Activated naive CD8-positive, alpha-beta T cell treated with anti-CD3 and anti-CD28 coated beads, Interleukin-2, amount 50 U/mL, for 24 hours (primary cell): ENCODE data around the gene PLEKHA6.

ENCODE experiments used
- ATAC-seq: fragments of 150-1000 bp; cut with Tn5 transposase; one replicate; pipeline ENCODE4 v1.10.0; 2021
- DNase-seq: peaks from one replicate; pipeline ENCODE4 v3.0.0; 2021
- H3K27ac Mint-ChIP-seq: one replicate; pipeline ENCODE4 v1.8.0; 2021; ENCODE audit warnings: mild to moderate bottlenecking, mixed read lengths
- H3K27me3 Mint-ChIP-seq: one replicate; pipeline ENCODE4 v1.8.0; 2021; ENCODE audit warnings: mixed read lengths
- H3K36me3 Mint-ChIP-seq: one replicate; pipeline ENCODE4 v1.8.0; 2021; ENCODE audit warnings: low read depth, mixed read lengths
- H3K4me1 Mint-ChIP-seq: one replicate; pipeline ENCODE4 v1.8.0; 2021; ENCODE audit warnings: mixed read lengths
- H3K4me3 Mint-ChIP-seq: one replicate; pipeline ENCODE4 v1.8.0; 2021; ENCODE audit warnings: mild to moderate bottlenecking, moderate library complexity, mixed read lengths
- H3K9me3 Mint-ChIP-seq: one replicate; pipeline ENCODE4 v1.8.0; 2021; ENCODE audit warnings: mixed read lengths

PLEKHA6 gene

DNA sequence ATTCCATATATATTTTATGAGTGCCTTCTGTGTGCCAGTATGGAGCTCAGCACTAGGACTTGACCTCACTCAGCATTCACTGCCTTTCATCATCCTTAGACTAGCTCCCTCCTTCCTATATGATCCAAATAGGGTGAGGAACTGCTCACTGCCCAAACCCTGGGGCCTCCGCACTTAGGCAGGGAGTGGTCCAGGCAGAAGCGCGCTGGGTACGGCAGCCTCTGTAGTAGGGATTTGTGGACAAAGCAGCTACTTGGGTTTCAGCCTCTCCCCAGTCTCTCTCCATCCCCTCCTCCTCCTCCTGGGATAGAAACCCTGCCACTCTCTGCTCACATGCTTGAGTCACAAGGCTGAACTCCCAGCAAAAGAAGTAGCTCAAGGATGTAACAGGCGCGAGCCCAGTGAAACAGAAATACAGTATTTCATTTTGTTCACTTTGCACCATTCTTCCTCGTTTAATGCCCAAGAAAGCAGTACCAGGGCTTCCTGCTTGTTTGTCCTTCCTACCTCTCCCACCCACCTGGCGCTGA lies 32.9 kb downstream of the PLEKHA6 start:
- Mint-ChIP-seq H3K36me3 (no peaks in the 10 kb centered on the region), H3K4me3 (no peak overlapping the region), H3K4me1 (peaks cover 18% of the 10 kb centered on the region), H3K9me3 (no peaks in the 10 kb centered on the region), H3K27me3 (peaks cover 2% of the 10 kb centered on the region), H3K27ac (no peak overlapping the region)
- no peak for DNase-seq
- ATAC-seq, result no peak

GRCh38 chr1:204325944-204326343 lies 33.8 kb downstream of the PLEKHA6 start:
- H3K27ac Mint-ChIP-seq, result no peak overlapping the region
- DNase-seq, result no peak
- no peaks in the 10 kb centered on the region for H3K9me3 Mint-ChIP-seq
- H3K4me1 Mint-ChIP-seq, result peaks cover 21% of the 10 kb centered on the region
- peaks cover 5% of the 10 kb centered on the region for H3K27me3 Mint-ChIP-seq
- no peak for ATAC-seq
- H3K4me3 Mint-ChIP-seq, result no peak overlapping the region
- H3K36me3 Mint-ChIP-seq, result no peaks in the 10 kb centered on the region

GRCh38 chr1:204323887-204324286 lies 35.8 kb downstream of the PLEKHA6 start:
- no peaks in the 10 kb centered on the region for H3K36me3 Mint-ChIP-seq
- peaks cover 34% of the 10 kb centered on the region for H3K4me1 Mint-ChIP-seq
- ATAC-seq (peak; percentile 99), DNase-seq (peak; percentile 44)
- no peak overlapping the region for H3K4me3 Mint-ChIP-seq
- peak overlapping the region; percentile 59 for H3K27ac Mint-ChIP-seq
- H3K9me3 Mint-ChIP-seq, result no peaks in the 10 kb centered on the region
- H3K27me3 Mint-ChIP-seq, result peaks cover 5% of the 10 kb centered on the region

- H3K27me3 Mint-ChIP-seq, result peaks cover 5% of the 10 kb centered on the region
Observed at GRCh38 chr1:204322339-204322868, 37.3 kb downstream of the PLEKHA6 start.

GRCh38 chr1:204321665-204322064 lies 38.1 kb downstream of the PLEKHA6 start:
- peaks cover 34% of the 10 kb centered on the region for H3K4me1 Mint-ChIP-seq
- DNase-seq, result no peak
- no peak overlapping the region for H3K27ac Mint-ChIP-seq
- H3K4me3 Mint-ChIP-seq, result no peak overlapping the region
- no peaks in the 10 kb centered on the region for H3K36me3 Mint-ChIP-seq
- no peaks in the 10 kb centered on the region for H3K9me3 Mint-ChIP-seq
- ATAC-seq, result no peak
- H3K27me3 Mint-ChIP-seq, result peaks cover 5% of the 10 kb centered on the region

More at GRCh38 chr1:204322339-204322868, 37.3 kb downstream of the PLEKHA6 start:
- no peak for ATAC-seq
- no peaks in the 10 kb centered on the region for H3K9me3 Mint-ChIP-seq
- peaks cover 34% of the 10 kb centered on the region for H3K4me1 Mint-ChIP-seq
- H3K27ac Mint-ChIP-seq, result no peak overlapping the region
- H3K36me3 Mint-ChIP-seq, result no peaks in the 10 kb centered on the region
- H3K4me3 Mint-ChIP-seq, result no peak overlapping the region
- no peak for DNase-seq

- peak overlapping the region; percentile 35 for H3K27ac Mint-ChIP-seq
Observed at GRCh38 chr1:204321051-204321450, 38.7 kb downstream of the PLEKHA6 start.

GRCh38 chr1:204320382-204320804 lies 39.3 kb downstream of the PLEKHA6 start:
- ATAC-seq (peak; percentile 53), DNase-seq (peak; percentile 5)
- Mint-ChIP-seq H3K27me3 (peaks cover 5% of the 10 kb centered on the region), H3K4me3 (no peak overlapping the region), H3K9me3 (no peaks in the 10 kb centered on the region), H3K36me3 (no peaks in the 10 kb centered on the region), H3K4me1 (peaks cover 34% of the 10 kb centered on the region), H3K27ac (peak overlapping the region; percentile 35)

More at GRCh38 chr1:204321051-204321450, 38.7 kb downstream of the PLEKHA6 start:
- no peaks in the 10 kb centered on the region for H3K9me3 Mint-ChIP-seq
- H3K36me3 Mint-ChIP-seq, result no peaks in the 10 kb centered on the region
- H3K27me3 Mint-ChIP-seq, result peaks cover 5% of the 10 kb centered on the region
- DNase-seq (no peak), ATAC-seq (no peak)
- peaks cover 34% of the 10 kb centered on the region for H3K4me1 Mint-ChIP-seq
- H3K4me3 Mint-ChIP-seq, result no peak overlapping the region

DNA sequence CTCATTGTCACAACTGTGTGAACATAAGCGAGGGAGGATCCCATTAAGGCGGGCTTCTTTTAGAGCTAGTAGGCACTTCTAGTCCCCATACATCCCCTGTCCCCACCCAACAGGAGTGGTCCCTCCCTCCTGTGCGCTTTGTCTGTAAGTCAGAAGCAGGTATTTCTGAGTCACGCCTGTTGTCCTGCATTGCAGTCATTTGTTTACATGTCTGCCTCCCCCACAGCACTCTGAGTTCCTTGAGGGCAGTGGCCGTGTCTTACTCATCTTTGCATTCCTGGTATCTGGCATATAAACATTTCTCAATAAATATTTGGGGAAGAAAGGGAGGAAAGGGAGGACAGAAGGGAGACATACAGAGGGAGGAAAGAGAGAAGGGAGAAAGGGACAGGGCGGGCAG lies 40.3 kb downstream of the PLEKHA6 start:
- Mint-ChIP-seq H3K4me3 (no peak overlapping the region), H3K27ac (no peak overlapping the region), H3K4me1 (peaks cover 32% of the 10 kb centered on the region), H3K9me3 (no peaks in the 10 kb centered on the region), H3K27me3 (peaks cover 3% of the 10 kb centered on the region), H3K36me3 (no peaks in the 10 kb centered on the region)
- ATAC-seq, result no peak
- no peak for DNase-seq

GRCh38 chr1:204319027-204319426 lies 40.7 kb downstream of the PLEKHA6 start:
- no peak for DNase-seq
- Mint-ChIP-seq H3K4me1 (peaks cover 27% of the 10 kb centered on the region), H3K4me3 (no peak overlapping the region), H3K27ac (no peak overlapping the region), H3K36me3 (no peaks in the 10 kb centered on the region), H3K9me3 (no peaks in the 10 kb centered on the region), H3K27me3 (peaks cover 3% of the 10 kb centered on the region)
- no peak for ATAC-seq

GRCh38 chr1:204318324-204318723 lies 41.4 kb downstream of the PLEKHA6 start:
- no peak overlapping the region for H3K4me3 Mint-ChIP-seq
- no peak overlapping the region for H3K27ac Mint-ChIP-seq
- H3K4me1 Mint-ChIP-seq, result peaks cover 20% of the 10 kb centered on the region
- H3K9me3 Mint-ChIP-seq, result no peaks in the 10 kb centered on the region
- ATAC-seq, result no peak
- H3K36me3 Mint-ChIP-seq, result no peaks in the 10 kb centered on the region
- peaks cover 3% of the 10 kb centered on the region for H3K27me3 Mint-ChIP-seq
- DNase-seq, result no peak

DNA sequence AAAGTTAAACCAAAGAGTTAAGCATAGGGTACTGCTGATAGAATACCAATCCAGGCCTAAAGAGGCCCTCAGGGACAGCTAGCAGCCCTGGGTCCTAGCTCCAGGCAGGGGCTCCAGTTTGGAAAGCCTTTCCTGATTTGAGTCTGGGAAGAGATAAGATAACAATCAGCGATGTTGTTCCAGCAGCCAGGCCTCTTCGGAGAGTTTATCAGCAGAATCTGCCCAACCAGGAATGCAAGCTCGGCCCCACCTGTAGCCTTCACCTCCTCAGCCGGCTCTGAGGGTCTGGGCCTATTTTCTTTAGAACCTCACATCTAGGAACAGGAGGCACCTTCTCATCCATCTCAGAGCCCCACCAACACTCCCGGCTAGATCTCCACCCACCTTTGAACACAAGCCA lies 42.6 kb downstream of the PLEKHA6 start:
- H3K36me3 Mint-ChIP-seq, result no peaks in the 10 kb centered on the region
- no peaks in the 10 kb centered on the region for H3K9me3 Mint-ChIP-seq
- no peak overlapping the region for H3K4me3 Mint-ChIP-seq
- H3K27ac Mint-ChIP-seq, result no peak overlapping the region
- DNase-seq (no peak), ATAC-seq (no peak)
- H3K27me3 Mint-ChIP-seq, result peaks cover 3% of the 10 kb centered on the region
- H3K4me1 Mint-ChIP-seq, result peaks cover 17% of the 10 kb centered on the region

DNA sequence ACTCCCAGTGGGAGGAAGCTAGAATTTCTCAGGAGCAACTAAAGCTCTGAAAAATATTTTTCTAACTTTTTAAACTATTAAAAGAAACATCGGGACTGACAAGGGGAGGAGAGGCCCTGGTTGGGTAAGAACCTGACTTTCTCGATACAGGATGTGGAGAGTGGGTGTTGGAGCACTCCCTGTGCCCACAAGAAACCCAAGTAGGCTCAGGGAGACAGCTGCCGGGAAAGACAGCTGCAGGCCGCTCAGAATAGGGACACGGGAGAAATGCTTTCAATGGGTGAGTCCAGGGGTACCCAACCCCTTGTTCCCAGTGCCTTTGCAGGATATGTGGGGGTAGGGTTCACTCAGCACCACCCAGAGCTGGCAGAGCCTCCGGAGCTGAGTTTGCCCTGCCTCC lies 43.6 kb downstream of the PLEKHA6 start:
- Mint-ChIP-seq H3K4me3 (no peak overlapping the region), H3K27me3 (no peaks in the 10 kb centered on the region), H3K4me1 (peaks cover 16% of the 10 kb centered on the region), H3K27ac (no peak overlapping the region), H3K9me3 (no peaks in the 10 kb centered on the region), H3K36me3 (no peaks in the 10 kb centered on the region)
- no peak for DNase-seq
- no peak for ATAC-seq

DNA sequence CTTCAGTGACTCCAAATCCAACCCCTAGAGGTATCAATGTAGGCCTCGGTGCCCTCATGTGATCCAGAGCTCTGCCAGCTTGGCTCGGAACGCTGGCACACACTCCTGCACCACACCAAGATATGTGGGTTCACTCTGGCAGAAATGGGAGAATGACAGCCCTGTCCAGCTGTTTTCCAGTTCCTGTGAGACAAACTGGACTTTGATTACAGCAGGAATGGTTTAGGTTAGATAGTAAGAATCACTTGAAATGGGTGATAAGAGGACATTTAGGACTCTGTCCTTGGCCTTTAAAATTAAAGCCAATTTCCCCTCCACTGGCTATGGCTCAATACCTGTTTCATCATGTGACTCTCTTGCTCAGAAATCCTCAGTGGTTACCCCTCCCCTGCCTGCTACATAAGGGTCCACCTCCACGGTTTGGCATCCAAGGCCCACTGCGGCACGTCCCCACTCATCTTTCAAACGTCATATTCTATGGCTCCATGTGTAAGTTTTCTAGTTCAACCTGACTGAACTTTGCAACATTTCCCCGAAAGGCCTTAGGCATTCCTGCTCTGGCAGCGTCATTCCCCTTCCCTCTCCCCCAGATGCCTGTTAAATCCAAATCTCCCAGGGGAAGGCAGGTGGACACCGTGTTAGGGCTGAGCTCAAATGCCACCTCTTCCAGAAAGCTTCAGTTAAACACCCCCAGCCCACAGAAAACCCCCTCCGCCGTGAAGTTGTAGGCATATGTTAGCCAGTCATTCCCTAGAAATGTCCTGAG lies 44.7 kb downstream of the PLEKHA6 start:
- Mint-ChIP-seq H3K36me3 (no peaks in the 10 kb centered on the region), H3K4me3 (no peak overlapping the region), H3K9me3 (no peaks in the 10 kb centered on the region), H3K27me3 (peaks cover 2% of the 10 kb centered on the region), H3K4me1 (peaks cover 5% of the 10 kb centered on the region), H3K27ac (no peak overlapping the region)
- no peak for DNase-seq
- no peak for ATAC-seq

GRCh38 chr1:204314171-204314892 lies 45.4 kb downstream of the PLEKHA6 start:
- no peak overlapping the region for H3K27ac Mint-ChIP-seq
- no peak for ATAC-seq
- no peak overlapping the region for H3K4me3 Mint-ChIP-seq

DNA sequence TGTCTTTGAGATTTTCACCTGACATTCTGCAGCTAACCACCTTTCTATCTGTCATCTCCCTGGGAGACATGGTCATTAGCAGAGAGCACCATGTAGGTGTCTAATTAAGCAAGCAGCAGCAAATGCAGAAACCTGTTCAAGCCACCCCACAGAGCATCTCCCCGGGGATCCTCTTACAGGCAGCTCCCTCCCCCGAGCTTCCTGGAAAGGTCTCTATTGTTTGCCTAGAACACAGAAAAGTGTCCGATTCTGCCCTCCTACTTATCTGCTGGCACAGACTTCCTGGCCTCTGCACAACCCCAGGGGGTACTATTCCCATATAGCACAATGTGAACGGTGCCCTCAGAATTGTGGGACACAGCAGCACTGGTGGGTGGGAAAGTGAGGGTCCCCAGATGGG lies 46.1 kb downstream of the PLEKHA6 start:
- no peak overlapping the region for H3K27ac Mint-ChIP-seq
- no peaks in the 10 kb centered on the region for H3K9me3 Mint-ChIP-seq
- ATAC-seq, result no peak

More at GRCh38 chr1:204314171-204314892, 45.4 kb downstream of the PLEKHA6 start:
- no peak for DNase-seq
- H3K9me3 Mint-ChIP-seq, result no peaks in the 10 kb centered on the region
- peaks cover 1% of the 10 kb centered on the region for H3K4me1 Mint-ChIP-seq
- H3K27me3 Mint-ChIP-seq, result peaks cover 2% of the 10 kb centered on the region
- H3K36me3 Mint-ChIP-seq, result no peaks in the 10 kb centered on the region

More for the DNA sequence above, 46.1 kb downstream of the PLEKHA6 start:
- DNase-seq, result no peak
- Mint-ChIP-seq H3K4me3 (no peak overlapping the region), H3K36me3 (no peaks in the 10 kb centered on the region), H3K4me1 (peaks cover 1% of the 10 kb centered on the region), H3K27me3 (peaks cover 2% of the 10 kb centered on the region)
